Gastrocnemius medialis (tissue), 4 donors: ENCODE measurements around the gene CBFA2T2. TPM values are rescaled to one million over a fixed set of nuclear protein-coding genes. Genes with fewer than 3 reads are reported as not detected.

Source experiments
- ATAC-seq, 2 donors: fragments of 150-250 bp; one replicate each; pipeline ENCODE4 v1.9.1; 2016
- DNase-seq, 2 donors: peaks; one replicate each; pipeline ENCODE4 v3.0.0-alpha.2; 2019
- H3K27ac ChIP-seq, 4 donors: fragments of 200-600 bp; sonication (generic); 1 replicate in 1 of 4; 2 replicates in 3 of 4; pipeline ENCODE4 v1.5.1; 2016 to 2018; ENCODE audit warnings: mild to moderate bottlenecking in 2 of 4, moderate library complexity in 1 of 4
- H3K27me3 ChIP-seq, 3 donors: fragments of 200-600 bp; sonication (generic) in 2 of 3; 1 replicate in 1 of 3; 2 replicates in 2 of 3; pipeline versions ENCODE4 v1.5.1 to v1.6.0; 2016 to 2019; ENCODE audit warnings: mild to moderate bottlenecking in 1 of 3, moderate library complexity in 1 of 3
- H3K36me3 ChIP-seq, 2 donors: fragments of 200-600 bp; sonication (generic) in 1 of 2; one replicate each; pipeline ENCODE4 v1.5.1; 2017 to 2018
- H3K4me1 ChIP-seq, 2 donors: fragments of 200-600 bp; sonication (generic) in 1 of 2; one replicate each; pipeline ENCODE4 v1.5.1; 2016 to 2017; ENCODE audit warnings: mild to moderate bottlenecking in 2 of 2
- H3K4me3 ChIP-seq, 4 donors: fragments of 200-600 bp; sonication (generic) in 3 of 4; 1 replicate in 1 of 4; 2 replicates in 3 of 4; pipeline ENCODE4 v1.5.1; 2016 to 2019; ENCODE audit warnings: mild to moderate bottlenecking in 2 of 4
- H3K9me3 ChIP-seq, 3 donors: fragments of 200-600 bp; sonication (generic) in 2 of 3; 1 replicate in 1 of 3; 2 replicates in 2 of 3; pipeline ENCODE4 v1.5.1; 2016 to 2019
- CTCF ChIP-seq, 5 experiments: fragments of 450-650 bp in 3 of 5; fragments of 200-600 bp in 2 of 5; sonication (generic) in 2 of 5; IDR thresholded peaks in 4 of 5; conservative IDR thresholded peaks in 1 of 5; 1 replicate in 4 of 5; 2 replicates in 1 of 5; pipeline ENCODE4 v1.5.1; 2016 to 2019; ENCODE audit warnings: antibody characterized with exemption in 5 of 5, mild to moderate bottlenecking in 3 of 5, moderate library complexity in 3 of 5
- POLR2A ChIP-seq, 2 donors: fragments of 450-650 bp; IDR thresholded peaks; one replicate each; pipeline ENCODE4 v1.6.1; 2017; ENCODE audit warnings: antibody characterized with exemption in 2 of 2, mild to moderate bottlenecking in 2 of 2, moderate library complexity in 2 of 2
- in situ Hi-C, 4 donors: fragments of 200-750 bp; cut with MboI; loops; one replicate each; pipeline versions ENCODE4 v1.15.0 to v1.8.0; 2017; ENCODE audit warnings: low sequenced_read_pairs in 4 of 4
- intact Hi-C: fragments of 100-400 bp; cut with DNase I; formaldehyde crosslinking; loops from one replicate; pipeline ENCODE4 v1.15.1; 2023; ENCODE audit warnings: low total_unique reads
- total RNA-seq, 4 donors: library from RNA; depleted of rRNA; stranded (reverse); fragments of >200 nt; gene quantifications; one replicate each; pipeline versions ENCODE4 v1.1.0 to v1.2.3, GENCODE V29; 2016

Gene CBFA2T2
- total RNA-seq, 4 donors from 2014 or later: 6.9 to 8.9 (median 7.9) TPM

- DNase-seq: no peak
- peaks cover 0 to 4% of the 10 kb centered on the region in 2 donors for H3K4me1 ChIP-seq
- TF ChIP-seq POLR2A (IDR thresholded peaks at IDR 0.05): no peak
- no peak for TF ChIP-seq CTCF (IDR thresholded peaks at IDR 0.05 in 4 of 5, conservative IDR thresholded peaks at IDR 0.05 in 1 of 5)
- no peaks in the 10 kb centered on the region for H3K27me3 ChIP-seq
- no peaks in the 10 kb centered on the region for H3K9me3 ChIP-seq
- no peak for ATAC-seq
- in situ Hi-C loops: no loop called here
- intact Hi-C loops: no loop called here
- H3K36me3 ChIP-seq: peaks cover 2 to 54% of the 10 kb centered on the region in 2 donors
- H3K4me3 ChIP-seq: no peak overlapping the region
- H3K27ac ChIP-seq: no peak overlapping the region
Observed at GRCh38 chr20:33609504-33609903, 119.6 kb downstream of the CBFA2T2 start.

- TF ChIP-seq CTCF (IDR thresholded peaks at IDR 0.05 in 4 of 5, conservative IDR thresholded peaks at IDR 0.05 in 1 of 5) (no peak), POLR2A (IDR thresholded peaks at IDR 0.05) (no peak)
- H3K36me3 ChIP-seq: peaks cover 2 to 61% of the 10 kb centered on the region in 2 donors
- H3K4me3 ChIP-seq: no peak overlapping the region
- no peaks in the 10 kb centered on the region for H3K27me3 ChIP-seq
- DNase-seq: no peak
- H3K4me1 ChIP-seq: no peaks in the 10 kb centered on the region
- H3K27ac ChIP-seq: no peak overlapping the region
- H3K9me3 ChIP-seq: no peaks in the 10 kb centered on the region
- no peak for ATAC-seq
- in situ Hi-C loops (no loop called here), intact Hi-C loops (no loop called here)
Observed at GRCh38 chr20:33611106-33611505, 121.2 kb downstream of the CBFA2T2 start.

- DNase-seq (no peak), ATAC-seq (no peak)
- Histone ChIP-seq H3K27ac (no peak overlapping the region), H3K36me3 (peaks cover 2 to 61% of the 10 kb centered on the region in 2 donors), H3K4me3 (no peak overlapping the region), H3K27me3 (no peaks in the 10 kb centered on the region), H3K4me1 (no peaks in the 10 kb centered on the region), H3K9me3 (no peaks in the 10 kb centered on the region)
- in situ Hi-C loops: no loop called here
- no peak for TF ChIP-seq CTCF (IDR thresholded peaks at IDR 0.05 in 4 of 5, conservative IDR thresholded peaks at IDR 0.05 in 1 of 5)
- TF ChIP-seq POLR2A (IDR thresholded peaks at IDR 0.05): no peak
- intact Hi-C loops: no loop called here
Observed at GRCh38 chr20:33612001-33612400, 122.1 kb downstream of the CBFA2T2 start.

GRCh38 chr20:33621717-33622400 is 132.0 kb downstream of the CBFA2T2 start:
- ATAC-seq (no peak), DNase-seq (no peak)
- no peak overlapping the region for H3K27ac ChIP-seq
- H3K4me1 ChIP-seq: no peaks in the 10 kb centered on the region
- intact Hi-C loops (no loop called here), in situ Hi-C loops (no loop called here)
- no peaks in the 10 kb centered on the region for H3K9me3 ChIP-seq
- no peak for TF ChIP-seq POLR2A (IDR thresholded peaks at IDR 0.05)
- no peak for TF ChIP-seq CTCF (IDR thresholded peaks at IDR 0.05 in 4 of 5, conservative IDR thresholded peaks at IDR 0.05 in 1 of 5)
- no peak overlapping the region for H3K4me3 ChIP-seq
- peaks cover 0 to 33% of the 10 kb centered on the region in 2 donors for H3K36me3 ChIP-seq
- H3K27me3 ChIP-seq: no peaks in the 10 kb centered on the region
